HG03460 (cell line): ENCODE measurements around the gene RAB6C.
"Not testable (repeated sequence)": the region's sequence is repeated elsewhere in the genome, so short reads cannot be mapped to it uniquely, and the experiment has no call there.

Experiments
- ATAC-seq: cut with Tn5 transposase; IDR thresholded peaks from one replicate; pipeline ENCODE4 v1.9.1; 2021; ENCODE audit not compliant: unreplicated experiment

RAB6C gene

GRCh38 chr2:129979629-129980155 lies at the start of gene RAB6C:
Gene RAB6C (plus strand): TSS chr2:129979666. CDS start chr2:129980116, 450 bp downstream.
- not testable (repeated sequence) for ATAC-seq

DNA sequence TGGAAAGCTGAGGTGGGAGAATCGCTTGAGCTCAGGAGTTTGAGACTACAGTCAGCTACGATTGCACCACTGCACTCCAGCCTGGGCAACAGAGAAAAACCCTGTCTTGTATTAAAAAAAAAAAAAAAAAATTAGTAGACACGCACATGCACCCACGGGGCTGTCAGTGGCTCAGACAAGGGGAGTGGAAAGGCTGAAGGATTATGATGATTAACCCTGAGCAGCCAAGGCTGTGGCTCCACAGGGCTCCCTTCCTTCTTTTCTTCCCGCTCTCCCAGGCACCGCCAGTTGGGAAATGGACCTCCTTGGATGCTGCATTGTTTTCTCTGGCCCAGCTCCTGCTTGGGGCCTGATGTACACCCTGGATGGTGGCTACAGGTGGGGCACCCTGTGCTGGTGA lies 49.0 kb upstream of the RAB6C start:
- no peak for ATAC-seq

GRCh38 chr2:129933387-129933786 lies 46.1 kb upstream of the RAB6C start:
- not testable (repeated sequence) for ATAC-seq

GRCh38 chr2:129934044-129934822 lies 45.2 kb upstream of the RAB6C start:
- no peak for ATAC-seq

- ATAC-seq = no peak
Observed at GRCh38 chr2:129935118-129935517, 44.3 kb upstream of the RAB6C start.

- no peak for ATAC-seq
Observed at GRCh38 chr2:129936334-129936934, 43.0 kb upstream of the RAB6C start.

DNA sequence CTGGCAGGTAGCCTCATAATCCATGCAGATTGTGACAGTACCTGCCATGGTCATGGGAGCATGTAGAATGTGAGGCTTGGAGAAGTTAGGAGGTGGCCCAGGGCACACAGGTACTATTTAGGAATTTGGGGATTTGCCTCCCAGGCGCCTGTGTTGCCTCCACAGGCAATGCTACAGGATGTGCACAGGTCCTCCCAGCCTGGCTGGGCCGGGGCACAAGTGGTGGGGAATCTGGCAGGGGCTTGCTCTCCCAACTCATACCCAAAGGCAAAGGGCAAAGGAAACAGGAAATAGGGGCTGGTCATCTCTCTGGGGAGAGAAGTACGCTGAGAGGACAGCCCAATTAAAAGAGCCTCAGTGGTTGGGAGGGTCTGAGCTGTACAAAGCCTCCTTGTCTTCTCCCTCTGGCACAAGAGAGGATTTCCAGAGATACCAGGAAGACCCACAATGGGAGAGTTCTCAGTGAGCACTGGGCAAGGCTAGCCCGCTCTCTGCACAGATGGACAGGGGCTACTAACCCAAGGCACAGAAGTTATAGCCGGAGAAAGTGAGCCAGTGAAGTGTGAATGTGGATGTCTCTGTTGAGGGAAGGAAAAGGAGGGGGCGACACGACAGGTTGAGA lies 40.5 kb upstream of the RAB6C start:
- not testable (repeated sequence) for ATAC-seq

- ATAC-seq = not testable (repeated sequence)
Observed at GRCh38 chr2:129943456-129943855, 36.0 kb upstream of the RAB6C start.

GRCh38 chr2:129945557-129945956 lies 33.9 kb upstream of the RAB6C start:
- no peak for ATAC-seq

DNA sequence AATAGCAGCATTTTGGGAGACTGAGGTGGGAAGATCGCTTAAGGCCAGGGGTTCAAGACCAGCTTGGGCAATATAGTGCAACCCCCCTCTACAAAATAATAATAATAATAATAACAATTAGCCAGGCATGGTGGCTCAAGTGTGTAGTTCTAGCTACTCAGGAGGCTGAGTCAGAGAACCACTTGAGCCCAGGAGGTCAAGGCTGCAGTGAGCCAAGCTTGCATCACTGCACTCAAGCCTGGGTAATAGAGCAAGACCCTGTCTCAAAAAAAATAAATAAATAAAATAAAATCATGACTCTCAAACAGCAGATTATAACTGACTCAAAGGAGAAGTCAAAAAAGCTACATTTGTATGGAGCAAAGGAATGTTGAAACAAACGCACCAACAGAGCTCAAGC lies 31.8 kb upstream of the RAB6C start:
- not testable (repeated sequence) for ATAC-seq

DNA sequence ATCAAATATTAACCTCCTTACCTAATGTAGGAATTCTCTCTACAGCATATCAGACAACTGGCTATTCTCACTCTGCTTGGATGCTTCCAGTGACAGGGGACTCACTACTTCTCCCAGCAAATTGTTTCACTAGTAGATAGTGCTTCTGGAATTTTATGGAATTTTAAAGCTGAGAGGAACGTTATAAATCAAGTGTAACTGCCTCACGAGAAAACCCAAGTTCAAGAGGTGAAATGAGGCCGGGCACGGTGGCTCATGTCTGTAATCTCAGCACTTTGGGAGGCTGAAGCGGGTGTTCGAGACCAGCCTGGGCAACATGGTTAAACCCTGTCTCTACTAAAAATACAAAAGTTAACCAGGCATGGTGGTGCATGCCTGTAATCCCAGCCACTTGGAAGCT lies 23.3 kb upstream of the RAB6C start:
- not testable (repeated sequence) for ATAC-seq

DNA sequence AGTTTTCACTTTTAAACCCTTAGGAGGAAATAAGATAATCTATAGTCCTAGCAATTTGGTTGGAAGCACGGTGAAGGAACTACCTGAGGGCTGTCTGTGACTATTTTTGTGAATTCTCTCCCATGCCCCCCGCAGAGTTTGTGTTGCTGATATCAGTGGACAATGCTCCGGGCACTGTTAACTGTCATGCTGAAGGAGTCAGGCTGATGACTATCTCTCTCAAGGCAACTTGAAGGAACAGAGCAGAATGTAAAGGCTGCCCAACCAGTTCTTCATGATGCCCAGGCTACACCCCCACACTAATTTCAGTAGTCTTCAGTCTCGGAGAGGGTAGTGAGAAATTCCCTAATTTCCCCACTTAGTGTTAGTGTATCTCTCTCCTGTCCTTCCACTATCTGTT lies 21.6 kb upstream of the RAB6C start:
- ATAC-seq = no peak

DNA sequence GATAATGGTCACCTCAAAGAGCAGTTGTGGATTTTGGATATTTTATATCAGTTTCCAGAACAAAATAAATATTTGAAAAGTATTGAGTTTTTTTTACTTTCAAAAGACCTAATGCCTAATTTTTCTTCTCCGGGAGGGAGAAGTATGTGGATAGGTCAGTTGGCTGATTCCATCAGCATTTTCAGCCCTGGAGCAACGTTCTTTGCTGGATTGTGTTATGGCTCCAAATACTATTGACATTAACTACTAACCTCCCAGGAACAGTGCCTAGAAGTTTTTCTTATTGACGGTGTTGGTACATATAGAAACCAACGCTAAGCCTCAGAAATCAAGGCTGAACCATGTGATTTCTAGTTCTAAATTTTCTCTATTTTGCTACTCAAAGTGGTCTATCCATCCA lies 20.7 kb upstream of the RAB6C start:
- ATAC-seq = not testable (repeated sequence)

- ATAC-seq = not testable (repeated sequence)
Observed at GRCh38 chr2:129968605-129969004, 10.9 kb upstream of the RAB6C start.

DNA sequence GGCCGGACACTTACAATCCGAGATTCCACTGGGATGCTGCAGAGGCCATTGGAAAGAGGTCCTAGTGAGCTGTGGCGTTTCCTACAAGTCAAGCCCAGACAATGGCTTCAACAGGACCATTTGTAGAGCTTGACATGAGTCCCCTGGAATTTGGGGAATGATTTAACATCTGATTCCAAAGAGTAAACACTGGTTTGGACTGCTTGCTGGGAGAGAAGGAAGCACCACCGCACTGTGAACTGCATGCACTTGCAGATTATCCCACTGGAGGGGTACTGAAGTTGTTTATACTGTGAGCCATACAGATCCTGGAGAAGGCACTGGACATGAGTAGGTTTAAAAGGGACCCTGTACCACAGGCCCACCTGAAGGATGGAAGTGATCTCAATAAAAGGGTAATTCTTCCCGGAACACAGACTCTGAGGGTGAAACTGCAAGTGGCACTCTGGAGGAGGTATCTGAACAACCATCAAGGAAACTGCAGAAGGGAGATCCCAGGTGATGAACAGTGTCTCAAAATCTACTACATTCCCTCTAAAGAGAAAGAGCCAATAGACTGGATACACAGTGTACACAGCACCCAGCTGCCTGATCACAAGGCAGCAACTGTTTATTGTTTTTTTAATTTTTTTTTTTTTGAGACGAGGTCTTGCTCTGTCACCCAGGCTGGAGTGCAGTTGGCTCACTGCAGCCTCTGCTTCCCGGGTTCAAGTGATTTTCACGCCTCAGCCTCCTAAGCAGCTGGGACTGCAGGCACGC lies 4.3 kb upstream of the RAB6C start:
- no peak for ATAC-seq

- not testable (repeated sequence) for ATAC-seq
Observed at GRCh38 chr2:129976969-129977368, 2.5 kb upstream of the RAB6C start.

GRCh38 chr2:129977986-129978385 lies 1.5 kb upstream of the RAB6C start:
- no peak for ATAC-seq

DNA sequence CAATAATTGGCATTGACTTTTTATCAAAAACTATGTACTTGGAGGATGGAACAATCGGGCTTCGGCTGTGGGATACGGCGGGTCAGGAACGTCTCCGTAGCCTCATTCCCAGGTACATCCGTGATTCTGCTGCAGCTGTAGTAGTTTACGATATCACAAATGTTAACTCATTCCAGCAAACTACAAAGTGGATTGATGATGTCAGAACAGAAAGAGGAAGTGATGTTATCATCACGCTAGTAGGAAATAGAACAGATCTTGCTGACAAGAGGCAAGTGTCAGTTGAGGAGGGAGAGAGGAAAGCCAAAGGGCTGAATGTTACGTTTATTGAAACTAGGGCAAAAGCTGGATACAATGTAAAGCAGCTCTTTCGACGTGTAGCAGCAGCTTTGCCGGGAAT lies 780 bp downstream of the RAB6C start:
- ATAC-seq = not testable (repeated sequence)

GRCh38 chr2:129981689-129982088 lies 2.2 kb downstream of the RAB6C start:
- ATAC-seq = not testable (repeated sequence)

- no peak for ATAC-seq
Observed at GRCh38 chr2:129984426-129984825, 5.0 kb downstream of the RAB6C start.

DNA sequence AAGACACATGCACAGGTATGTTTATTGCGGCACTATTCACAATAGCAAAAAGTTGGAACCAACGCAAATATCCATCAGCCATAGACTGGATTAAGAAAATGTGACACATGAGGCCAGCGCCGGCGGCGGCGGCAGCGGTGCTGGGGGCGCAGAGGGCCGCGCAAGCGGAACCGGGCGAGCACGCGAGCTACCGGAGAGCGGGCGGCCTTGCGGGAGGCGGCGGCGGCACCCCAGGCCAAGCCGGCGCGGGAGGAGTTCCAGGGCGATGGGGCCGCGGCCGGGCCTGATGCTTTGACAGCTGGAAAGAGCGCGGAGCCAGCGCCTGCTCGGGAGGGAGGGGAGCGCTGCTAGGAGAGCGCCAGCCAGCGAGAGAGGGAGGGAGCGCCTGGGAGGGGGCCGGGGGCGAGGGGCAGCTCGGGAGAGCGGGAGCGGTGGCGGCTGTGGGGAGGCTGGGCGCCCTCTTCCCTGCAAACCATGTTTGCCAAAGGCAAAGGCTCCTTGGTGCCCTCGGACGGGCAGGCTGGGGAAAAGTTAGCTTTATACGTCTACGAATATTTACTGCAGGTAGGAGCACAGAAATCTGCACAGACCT lies 13.0 kb downstream of the RAB6C start:
- not testable (repeated sequence) for ATAC-seq
